HepG2 (cell line): ENCODE data around the gene CCDC183.

ENCODE experiments used
- ATRX ChIP-seq: sonication (generic); formaldehyde crosslinking; IDR thresholded peaks from 2 replicates; pipeline ENCODE4 v1.4.0; 2020; ENCODE audit warnings: missing genetic modification reagents, borderline replicate concordance
- CTCF ChIP-seq: sonication (generic); formaldehyde crosslinking; IDR thresholded peaks from 2 replicates; pipeline ENCODE4 v1.5.0; 2020; ENCODE audit warnings: mild to moderate bottlenecking, missing genetic modification reagents, moderate library complexity
- DNMT3B ChIP-seq: conservative IDR thresholded peaks from 2 replicates; pipeline ENCODE4 v1.6.1; 2016; ENCODE audit warnings: missing biosample characterization, control low read depth
- MXD4 ChIP-seq: IDR thresholded peaks from 2 replicates; pipeline ENCODE4 v1.6.1; 2016; ENCODE audit warnings: mild to moderate bottlenecking, missing biosample characterization, missing genetic modification reagents
- RAD21 ChIP-seq: fragments of 450-650 bp; formaldehyde crosslinking; IDR thresholded peaks from 2 replicates; pipeline ENCODE4 v1.5.0; 2020; ENCODE audit warnings: mild to moderate bottlenecking
- RXRA ChIP-seq: sonication (generic); formaldehyde crosslinking; IDR thresholded peaks from 2 replicates; pipeline ENCODE4 v1.5.1; 2020; ENCODE audit warnings: missing genetic modification reagents
- ZFYVE20 ChIP-seq: sonication (generic); formaldehyde crosslinking; IDR thresholded peaks from 2 replicates; pipeline ENCODE4 v1.8.0; 2023; ENCODE audit warnings: low read depth, mild to moderate bottlenecking, moderate library complexity, missing genetic modification reagents, borderline replicate concordance
- ZKSCAN8 ChIP-seq: IDR thresholded peaks from 2 replicates; pipeline ENCODE4 v1.6.1; 2016; ENCODE audit warnings: borderline replicate concordance, missing genetic modification reagents, missing compliant biosample characterization
- ZNF547 ChIP-seq: sonication (generic); formaldehyde crosslinking; IDR thresholded peaks from 2 replicates; pipeline ENCODE4 v1.5.1; 2020; ENCODE audit warnings: mild to moderate bottlenecking, missing genetic modification reagents
- TF ChIP-seq, protein P1 (sequence below): sonication (generic); formaldehyde crosslinking; IDR thresholded peaks from 2 replicates; pipeline ENCODE4 v1.5.1; 2020; ENCODE audit warnings: mild to moderate bottlenecking, moderate library complexity, missing genetic modification reagents
- TF ChIP-seq, protein P2 (sequence below): sonication (generic); formaldehyde crosslinking; IDR thresholded peaks from 2 replicates; pipeline ENCODE4 v1.4.0; 2020; ENCODE audit warnings: mild to moderate bottlenecking, missing genetic modification reagents, borderline replicate concordance

DNA sequence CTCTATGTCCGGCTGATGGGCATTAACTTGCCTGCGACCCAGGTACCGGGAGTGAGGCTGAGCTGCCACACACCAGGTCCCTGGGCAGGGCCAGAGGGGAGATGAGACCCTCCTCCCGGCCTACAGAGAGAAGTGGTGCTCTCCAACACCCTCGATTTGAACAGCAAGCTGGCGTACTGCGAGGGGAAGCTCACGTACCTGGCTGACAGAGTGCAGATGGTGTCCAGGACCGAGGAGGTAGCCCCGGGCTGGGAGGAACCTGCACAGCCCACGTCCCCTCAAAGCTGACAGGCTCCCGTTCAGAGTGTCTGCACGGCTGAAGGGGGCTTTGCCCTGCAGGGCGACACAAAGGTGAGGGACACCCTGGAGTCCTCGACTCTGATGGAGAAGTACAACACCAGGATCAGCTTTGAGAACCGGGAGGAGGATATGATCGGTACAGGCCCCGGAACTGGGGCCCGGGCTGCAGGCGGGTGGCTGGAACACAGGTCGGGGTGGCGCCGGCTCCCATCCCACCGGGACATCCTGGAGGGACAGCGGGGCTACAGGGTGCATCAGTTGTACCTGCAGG, 10.6 kb downstream of the CCDC183 start:
- TF ChIP-seq ATRX (CRISPR knock-in tag) (no peak), ZFYVE20 (CRISPR knock-in tag) (no peak), RAD21 (CRISPR knock-in tag) (no peak), MXD4 (no peak), RXRA (CRISPR knock-in tag) (no peak), ZNF547 (CRISPR knock-in tag) (no peak), CTCF (CRISPR knock-in tag) (no peak), DNMT3B (no peak), ZKSCAN8 (CRISPR knock-in tag) (no peak)
- TF ChIP-seq, protein P1, sequence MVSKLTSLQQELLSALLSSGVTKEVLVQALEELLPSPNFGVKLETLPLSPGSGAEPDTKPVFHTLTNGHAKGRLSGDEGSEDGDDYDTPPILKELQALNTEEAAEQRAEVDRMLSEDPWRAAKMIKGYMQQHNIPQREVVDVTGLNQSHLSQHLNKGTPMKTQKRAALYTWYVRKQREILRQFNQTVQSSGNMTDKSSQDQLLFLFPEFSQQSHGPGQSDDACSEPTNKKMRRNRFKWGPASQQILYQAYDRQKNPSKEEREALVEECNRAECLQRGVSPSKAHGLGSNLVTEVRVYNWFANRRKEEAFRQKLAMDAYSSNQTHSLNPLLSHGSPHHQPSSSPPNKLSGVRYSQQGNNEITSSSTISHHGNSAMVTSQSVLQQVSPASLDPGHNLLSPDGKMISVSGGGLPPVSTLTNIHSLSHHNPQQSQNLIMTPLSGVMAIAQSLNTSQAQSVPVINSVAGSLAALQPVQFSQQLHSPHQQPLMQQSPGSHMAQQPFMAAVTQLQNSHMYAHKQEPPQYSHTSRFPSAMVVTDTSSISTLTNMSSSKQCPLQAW (CRISPR knock-in tag) = no peak
- TF ChIP-seq, protein P2, sequence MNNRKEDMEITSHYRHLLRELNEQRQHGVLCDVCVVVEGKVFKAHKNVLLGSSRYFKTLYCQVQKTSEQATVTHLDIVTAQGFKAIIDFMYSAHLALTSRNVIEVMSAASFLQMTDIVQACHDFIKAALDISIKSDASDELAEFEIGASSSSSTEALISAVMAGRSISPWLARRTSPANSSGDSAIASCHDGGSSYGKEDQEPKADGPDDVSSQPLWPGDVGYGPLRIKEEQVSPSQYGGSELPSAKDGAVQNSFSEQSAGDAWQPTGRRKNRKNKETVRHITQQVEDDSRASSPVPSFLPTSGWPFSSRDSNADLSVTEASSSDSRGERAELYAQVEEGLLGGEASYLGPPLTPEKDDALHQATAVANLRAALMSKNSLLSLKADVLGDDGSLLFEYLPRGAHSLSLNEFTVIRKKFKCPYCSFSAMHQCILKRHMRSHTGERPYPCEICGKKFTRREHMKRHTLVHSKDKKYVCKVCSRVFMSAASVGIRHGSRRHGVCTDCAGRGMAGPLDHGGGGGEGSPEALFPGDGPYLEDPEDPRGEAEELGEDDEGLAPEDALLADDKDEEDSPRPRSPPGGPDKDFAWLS (CRISPR knock-in tag) = no peak
